Activated T-helper 1 cell treated with anti-CD3 and anti-CD28 coated beads, Interleukin-2, amount 50 U/mL, for 16 hours (primary cell): ENCODE data around the gene ADAP1.
"Not testable (repeated sequence)": the region's sequence is repeated elsewhere in the genome, so short reads cannot be mapped to it uniquely, and the experiment has no call there.

Source experiments
- DNase-seq, 2 donors: peaks; one replicate each; pipeline ENCODE4 v3.0.0-alpha.2; 2020; ENCODE audit warnings: low read depth in 1 of 2, low spot score in 1 of 2

The ADAP1 gene, protein sequence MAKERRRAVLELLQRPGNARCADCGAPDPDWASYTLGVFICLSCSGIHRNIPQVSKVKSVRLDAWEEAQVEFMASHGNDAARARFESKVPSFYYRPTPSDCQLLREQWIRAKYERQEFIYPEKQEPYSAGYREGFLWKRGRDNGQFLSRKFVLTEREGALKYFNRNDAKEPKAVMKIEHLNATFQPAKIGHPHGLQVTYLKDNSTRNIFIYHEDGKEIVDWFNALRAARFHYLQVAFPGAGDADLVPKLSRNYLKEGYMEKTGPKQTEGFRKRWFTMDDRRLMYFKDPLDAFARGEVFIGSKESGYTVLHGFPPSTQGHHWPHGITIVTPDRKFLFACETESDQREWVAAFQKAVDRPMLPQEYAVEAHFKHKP

DNA sequence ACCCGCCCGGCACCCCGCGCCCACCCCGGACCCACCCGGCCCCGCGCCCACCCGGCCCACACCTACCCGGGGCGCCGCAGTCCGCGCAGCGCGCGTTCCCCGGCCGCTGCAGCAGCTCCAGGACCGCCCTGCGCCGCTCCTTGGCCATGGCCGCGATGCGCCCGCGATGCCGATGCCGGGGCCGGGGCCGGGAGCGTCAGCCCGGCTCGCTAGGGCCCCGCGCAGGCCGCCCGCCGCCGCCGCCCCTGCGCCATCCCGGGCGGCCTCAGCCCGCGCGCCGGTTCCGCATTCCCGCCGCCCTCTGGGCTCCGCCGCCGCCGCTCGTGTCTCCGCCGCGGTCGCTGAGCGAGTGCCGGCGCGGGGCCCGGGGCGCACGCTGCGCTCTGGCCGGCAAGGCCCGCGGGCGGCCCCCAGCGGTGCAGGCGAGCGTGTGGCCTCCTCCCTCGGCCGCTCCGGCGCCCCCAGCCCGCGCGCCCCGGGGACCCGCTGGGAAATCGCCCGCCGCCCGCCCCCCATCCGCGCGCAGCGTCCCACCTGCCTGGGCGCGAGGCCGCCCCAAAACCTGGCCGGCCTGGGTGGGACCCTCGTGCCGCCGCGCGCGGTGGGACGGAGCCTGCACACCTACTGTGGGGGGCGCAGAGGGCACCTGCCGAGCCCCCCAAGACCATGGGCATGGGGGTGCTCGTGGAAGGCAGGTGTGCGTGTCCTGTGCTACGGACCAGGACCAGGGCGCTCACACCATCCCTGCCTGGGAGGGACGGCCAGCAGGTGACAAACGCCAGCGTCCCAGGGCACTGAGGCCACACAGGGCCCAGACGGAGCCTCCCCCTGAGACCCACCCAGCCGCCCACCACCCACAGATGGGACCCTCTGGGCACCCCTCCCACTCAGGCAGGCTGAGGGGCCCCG lies at the start of gene ADAP1:
Gene ADAP1, minus strand, starts transcription at position 351 of the 909 bp plus-strand sequence. Its CDS starts 203 bp downstream, at position 148.
- peak in 1 of 2 donors; percentile 48 for DNase-seq

DNA sequence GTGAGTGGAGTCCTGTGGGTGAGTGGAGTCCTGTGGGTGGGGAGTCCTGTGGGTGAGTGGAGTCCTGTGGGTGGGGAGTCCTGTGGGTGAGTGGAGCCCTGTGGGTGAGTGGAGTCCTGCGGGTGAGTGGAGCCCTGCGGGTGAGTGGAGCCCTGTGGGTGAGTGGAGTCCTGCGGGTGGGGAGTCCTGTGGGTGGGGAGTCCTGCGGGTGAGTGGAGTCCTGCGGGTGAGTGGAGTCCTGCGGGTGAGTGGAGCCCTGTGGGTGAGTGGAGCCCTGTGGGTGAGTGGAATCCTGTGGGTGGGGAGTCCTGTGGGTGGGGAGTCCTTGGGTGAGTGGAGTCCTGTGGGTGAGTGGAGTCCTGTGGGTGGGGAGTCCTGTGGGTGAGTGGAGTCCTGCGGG lies 48.0 kb upstream of the ADAP1 start:
- DNase-seq: not testable (repeated sequence)

DNA sequence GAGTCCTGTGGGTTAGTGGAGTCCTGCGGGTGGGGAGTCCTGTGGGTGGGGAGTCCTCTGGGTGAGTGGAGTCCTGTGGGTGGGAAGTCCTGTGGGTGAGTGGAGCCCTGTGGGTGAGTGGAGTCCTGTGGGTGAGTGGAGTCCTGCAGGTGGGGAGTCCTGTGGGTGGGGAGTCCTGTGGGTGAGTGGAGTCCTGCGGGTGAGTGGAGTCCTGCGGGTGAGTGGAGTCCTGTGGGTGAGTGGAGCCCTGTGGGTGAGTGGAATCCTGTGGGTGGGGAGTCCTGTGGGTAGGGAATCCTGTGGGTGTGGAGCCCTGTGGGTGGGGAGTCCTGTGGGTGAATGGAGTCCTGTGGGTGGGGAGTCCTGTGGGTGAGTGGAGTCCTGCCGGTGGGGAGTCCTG lies 47.5 kb upstream of the ADAP1 start:
- DNase-seq: not testable (repeated sequence)

DNA sequence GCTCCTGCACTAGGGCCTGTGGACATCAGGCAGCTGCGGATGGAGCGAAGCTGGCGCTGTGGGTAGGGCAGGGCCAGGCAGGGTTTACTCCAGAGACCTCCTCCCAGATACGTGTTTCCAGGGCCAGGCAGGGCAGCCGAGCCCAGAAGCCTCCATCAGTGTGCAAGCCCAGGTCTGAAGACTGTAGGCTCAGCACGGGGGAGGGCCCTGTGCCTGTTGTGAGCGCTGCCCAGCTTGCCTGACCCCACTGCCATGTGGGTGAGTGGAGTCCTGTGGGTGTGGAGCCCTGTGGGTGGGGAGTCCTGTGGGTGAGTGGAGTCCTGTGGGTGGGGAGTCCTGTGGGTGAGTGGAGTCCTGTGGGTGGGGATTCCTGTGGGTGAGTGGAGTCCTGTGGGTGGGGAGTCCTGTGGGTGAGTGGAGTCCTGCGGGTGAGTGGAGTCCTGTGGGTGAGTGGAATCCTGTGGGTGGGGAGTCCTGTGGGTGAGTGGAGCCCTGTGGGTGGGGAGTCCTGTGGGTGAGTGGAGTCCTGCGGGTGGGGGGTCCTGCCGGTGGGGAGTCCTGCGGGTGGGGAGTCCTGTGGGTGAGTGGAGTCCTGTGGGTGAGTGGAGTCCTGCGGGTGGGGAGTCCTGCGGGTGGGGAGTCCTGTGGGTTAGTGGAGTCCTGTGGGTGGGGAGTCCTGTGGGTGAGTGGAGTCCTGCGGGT lies 46.7 kb upstream of the ADAP1 start:
- not testable (repeated sequence) for DNase-seq

DNA sequence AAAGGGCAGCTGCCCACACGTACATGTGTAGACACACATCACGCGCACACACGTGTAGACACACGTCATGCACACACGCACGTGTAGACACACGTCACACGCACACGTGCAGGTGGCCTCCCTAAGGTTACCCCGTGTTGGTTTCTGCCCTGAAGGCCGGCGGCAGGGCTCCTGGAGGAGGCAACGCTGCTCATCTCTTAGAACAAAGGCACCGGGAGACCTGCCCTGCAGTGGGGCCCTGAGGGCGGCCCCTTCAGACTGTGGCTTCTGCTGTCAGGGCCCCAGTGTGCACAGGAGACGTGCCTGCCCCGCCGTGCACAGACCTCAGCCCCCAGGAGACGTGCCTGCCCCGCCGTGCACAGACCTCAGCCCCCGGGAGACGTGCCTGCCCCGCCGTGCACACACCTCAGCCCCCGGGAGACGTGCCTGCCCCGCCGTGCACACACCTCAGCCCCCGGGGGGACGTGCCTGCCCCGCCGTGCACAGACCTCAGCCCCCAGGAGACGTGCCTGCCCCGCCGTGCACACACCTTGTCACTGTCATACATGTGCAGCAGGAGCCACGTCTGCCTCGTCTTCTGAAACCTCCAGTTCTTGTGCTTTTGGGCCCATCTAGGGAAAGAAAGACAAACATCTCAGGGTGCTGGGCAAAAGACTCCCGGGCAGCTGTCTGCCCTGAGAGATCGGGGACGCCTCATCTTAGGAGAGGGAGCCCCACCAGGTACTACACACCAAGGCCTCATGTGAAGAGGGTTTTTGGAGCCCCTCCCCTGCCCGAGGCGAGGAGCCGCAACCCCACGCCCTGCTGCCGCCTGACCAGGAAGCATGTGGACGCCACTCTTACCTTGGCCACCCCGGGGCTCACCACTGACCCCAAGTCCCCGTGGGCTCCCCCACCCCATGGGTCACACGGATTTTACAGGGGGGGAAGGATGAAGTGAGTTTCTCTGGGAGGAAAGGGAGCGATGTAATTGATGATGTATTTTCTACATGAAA lies 45.8 kb upstream of the ADAP1 start:
- DNase-seq: no peak

DNA sequence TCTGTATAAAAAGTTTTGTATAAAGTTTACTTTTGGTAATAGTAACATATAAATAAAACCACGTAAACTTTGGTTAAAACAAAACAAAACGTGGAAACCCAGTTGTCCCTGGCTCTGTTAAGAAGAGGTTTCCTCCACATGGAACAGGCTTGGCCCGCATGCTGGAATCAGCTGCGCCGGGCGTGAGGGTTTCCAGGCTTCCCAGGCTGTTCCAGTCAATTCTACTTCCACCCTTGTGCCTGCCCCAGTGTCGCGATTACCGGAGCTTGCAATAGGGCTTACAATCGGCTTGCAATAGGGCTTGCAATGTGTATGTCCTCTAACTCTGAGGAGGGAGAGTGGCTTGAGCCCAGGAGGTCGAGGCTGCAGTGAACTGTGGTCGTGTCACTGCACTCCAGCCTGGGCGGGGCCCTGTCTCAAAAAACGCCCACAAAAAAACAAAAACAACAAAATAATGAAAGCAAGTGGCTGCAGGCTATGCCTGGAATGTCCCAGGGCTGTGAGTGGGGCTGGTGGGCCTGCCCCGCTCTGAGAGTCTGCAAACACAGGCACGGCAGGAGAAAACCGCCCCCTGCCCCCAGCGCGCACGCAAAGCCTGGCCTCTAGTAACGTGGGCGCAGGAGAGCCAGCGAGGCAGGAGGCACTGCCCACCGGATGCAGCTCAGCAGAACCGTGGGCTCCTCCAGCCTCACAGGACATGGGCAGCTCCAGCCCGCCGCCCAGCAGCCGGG lies 44.8 kb upstream of the ADAP1 start:
- no peak for DNase-seq

DNA sequence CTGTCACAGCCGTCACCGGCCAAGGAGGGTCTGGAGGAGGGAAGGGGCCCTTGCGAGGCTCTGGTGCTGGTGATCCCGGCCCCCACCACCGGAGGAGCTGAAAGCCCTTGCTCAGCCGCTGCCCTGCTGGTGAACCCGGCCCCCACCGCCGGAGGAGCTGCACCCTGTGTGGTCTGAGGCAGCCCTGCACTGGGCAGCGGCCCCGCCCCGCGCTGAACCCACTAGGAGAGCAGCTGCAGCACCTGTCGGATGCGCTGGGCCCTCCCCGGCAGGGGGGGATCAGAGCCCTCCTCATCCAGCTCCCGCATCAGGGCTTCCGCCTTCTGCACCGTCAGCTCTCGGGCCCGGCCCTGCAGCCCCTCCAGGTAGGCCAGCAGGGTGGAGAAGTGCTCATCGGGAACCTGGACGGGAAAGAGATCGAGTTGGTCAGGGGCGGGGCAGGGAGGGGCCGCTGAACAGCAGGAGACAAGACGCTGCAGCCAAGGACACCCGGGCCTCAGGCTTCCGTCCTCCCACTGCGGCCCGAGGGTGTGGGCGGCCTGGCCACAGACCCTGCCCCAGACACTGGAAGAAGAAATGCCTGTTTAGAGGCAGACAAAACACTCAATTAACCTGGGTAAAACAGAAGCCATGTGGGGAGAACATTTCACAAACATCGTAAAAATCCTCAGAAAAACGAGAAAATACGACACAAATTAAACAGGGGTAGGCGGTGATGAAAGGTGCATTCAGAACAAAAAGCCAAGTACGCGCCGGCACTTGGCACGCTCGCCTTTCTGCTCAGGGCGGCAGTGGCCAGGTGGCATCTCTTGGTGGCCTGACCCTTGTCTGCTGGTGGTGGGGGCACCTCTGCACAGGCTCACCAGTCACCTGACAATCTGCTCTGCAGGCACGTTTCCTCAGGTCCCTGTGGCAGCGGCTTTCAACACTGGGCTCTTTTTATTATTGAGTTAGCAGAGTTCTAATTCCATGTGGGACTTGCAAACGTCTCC lies 43.2 kb upstream of the ADAP1 start:
- DNase-seq: no peak

DNA sequence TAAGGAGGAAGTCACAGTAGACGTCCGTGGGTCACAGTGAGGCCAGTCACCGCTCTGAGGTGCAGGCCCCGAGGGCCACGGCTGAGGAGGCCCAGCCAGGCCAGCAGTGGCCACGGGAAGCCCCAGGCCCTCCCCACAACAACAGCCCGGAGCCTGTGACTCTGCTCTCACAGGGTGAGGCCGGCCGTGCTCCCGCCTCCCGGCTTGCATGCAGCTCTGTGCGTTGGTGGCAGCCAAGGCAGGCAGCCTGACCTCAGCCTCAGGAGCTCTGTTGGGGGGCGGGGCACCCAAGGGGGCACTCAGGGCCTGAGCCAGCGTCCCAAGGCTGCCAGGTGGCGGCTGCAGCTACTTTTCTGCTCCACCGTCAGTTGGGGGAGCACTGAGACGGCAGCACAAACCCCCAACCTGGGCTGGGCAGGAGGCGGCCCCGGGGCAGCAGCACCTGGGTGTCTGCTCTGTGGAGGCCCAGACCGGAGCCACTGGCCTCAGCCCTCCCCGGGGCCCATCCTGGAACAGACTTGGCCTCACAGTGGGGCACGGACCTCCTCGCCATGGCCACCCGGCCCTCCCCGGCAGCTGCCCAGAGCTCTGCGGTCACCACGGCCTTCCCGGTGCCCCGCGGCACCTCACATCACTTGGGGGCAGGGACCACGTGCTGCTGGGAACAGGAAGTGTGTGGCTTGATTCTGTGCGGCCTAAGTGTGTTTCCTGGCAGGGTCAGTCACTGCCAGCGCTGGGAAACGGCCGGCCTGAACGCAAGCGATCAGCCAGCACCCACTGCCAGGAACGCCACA lies 41.8 kb upstream of the ADAP1 start:
- no peak for DNase-seq

DNA sequence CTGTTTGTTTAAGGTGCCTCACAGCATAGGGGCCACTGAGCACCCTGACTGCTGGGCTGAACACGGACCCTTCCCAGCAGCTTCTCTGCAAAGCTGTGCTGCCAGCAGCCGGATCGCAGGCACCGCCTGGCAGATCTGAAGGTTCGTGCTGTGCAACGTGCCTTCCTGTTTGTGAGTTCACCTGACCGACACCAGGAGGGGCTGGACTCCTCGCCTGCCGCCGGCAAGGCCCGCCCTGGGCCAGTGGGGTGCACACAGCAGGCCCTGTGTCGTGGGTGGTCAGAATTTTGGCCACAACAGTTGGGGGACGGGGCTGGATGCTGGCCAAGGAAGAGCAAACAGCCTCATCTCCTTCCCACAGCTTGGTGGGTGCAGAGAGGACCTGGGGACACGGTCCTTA lies 41.1 kb upstream of the ADAP1 start:
- no peak for DNase-seq

DNA sequence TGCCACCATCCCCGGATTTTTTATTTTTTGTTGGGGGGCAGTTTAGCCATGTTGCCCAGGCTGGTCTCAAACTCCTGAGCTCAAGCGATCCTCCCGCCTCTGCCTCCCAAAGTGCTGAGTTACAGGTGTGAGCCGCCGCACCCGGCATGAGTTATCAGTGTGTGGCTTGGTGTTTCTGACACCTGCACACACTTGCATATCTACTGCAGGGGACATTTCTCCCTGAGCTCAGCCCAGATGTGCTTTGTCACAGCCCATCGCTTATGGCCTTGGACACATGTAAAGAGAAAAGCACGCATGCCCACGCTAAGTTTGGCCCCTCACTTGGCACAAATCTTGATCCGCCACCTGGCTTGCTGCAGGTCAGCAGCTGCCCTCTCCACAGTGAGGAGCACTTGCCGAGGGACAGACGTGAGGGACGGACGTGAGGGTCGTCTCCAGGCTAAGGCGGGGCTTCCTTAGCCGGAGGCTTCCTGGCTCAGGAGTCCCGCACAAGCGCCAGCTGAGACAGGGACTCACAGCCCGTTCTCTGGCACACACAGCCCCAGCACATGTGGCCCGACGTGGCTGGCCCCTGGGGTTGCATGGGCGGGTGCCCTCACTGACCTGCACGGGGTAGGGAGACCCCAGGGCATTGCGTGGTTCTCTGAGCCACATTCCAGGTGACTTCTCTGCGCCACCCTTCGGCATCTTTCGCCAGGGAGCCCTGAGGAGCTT lies 40.3 kb upstream of the ADAP1 start:
- no peak for DNase-seq

DNA sequence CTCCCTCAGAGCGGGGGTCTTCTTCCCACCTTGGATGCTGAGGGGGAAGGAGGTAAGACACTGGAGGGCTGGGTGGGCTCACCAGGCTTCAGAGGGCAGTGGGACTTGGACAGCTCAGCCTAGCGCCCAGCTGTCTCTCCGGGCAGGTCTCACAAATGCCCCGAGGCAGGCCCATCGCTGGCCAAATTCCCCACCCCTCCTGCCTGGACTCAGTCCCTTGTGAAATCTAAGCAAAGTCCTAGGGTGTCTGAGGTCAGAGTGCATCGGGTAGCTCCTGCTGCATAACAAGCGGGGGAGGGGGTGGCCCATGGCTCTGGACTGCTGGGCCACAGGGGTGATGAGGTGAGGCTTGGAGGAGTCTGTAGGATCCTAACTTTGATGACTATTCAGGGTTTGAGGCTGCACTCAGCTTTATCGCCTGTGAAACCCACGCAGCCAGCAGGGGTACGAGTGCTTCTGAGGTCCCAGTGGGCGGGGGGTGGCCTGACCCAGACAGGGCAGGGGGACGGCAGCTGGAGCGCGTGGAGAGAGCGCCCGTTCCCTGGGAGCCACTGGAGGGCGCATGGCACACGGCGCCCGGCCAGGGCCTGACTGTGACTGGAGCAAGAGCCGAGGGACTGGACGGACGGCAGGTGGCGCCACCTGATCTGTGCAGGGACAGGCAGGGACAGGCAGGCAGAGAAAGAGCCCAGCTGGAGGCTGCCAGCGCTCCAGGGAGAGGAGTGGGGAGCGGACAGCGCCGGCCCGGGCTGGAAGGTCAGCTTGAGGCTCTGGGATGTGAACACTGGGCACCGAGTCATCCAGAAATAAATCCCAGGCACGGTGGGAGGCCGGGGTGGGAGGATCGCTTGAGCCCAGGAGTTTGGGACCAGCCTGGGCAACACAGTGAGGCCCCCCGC lies 38.5 kb upstream of the ADAP1 start:
- DNase-seq: peak; percentile 88 to 89

DNA sequence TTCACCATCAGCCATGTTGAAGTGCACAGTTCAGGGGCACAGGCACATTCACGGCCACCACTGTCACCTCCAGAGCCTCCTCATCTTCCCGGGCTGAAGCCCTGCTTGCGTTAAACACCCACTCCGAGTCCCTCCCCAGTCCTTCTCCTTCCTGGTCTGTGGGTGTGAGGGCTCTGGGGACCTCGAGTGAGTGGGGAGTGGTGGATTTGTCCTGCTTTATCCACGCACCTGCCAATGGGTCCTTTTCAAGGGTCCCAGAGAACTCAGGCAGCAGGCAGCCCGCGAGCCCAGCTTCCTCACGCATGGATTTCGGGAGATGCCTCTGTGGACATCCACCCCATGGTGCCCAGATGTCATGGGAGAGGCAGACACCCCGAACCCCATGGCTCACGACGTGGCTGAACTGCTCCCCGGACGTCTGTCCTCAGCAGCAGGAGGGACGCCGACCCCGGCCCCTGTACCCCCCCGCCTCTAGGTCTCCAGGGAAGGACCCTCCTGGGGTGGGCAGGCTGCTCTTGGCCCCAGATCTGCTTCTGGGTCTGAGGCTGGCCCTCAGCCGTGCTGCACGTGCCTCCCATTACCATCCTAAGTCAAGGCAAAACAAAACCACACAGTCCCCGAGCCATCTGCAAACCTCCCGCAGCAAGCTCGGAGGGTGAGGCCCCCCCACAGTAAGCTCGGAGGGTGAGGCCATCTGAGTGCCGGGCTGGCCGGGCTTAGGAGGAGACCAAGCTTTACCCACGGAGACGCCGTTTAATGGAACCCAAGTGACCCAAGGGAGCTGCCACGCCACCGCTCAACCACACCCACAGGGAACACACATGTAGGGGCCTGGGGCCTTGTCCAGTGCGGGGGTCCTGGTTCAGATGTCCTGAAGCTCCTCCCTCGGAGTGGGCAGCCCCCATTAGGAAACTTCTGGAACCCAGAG lies 37.5 kb upstream of the ADAP1 start:
- DNase-seq: no peak

DNA sequence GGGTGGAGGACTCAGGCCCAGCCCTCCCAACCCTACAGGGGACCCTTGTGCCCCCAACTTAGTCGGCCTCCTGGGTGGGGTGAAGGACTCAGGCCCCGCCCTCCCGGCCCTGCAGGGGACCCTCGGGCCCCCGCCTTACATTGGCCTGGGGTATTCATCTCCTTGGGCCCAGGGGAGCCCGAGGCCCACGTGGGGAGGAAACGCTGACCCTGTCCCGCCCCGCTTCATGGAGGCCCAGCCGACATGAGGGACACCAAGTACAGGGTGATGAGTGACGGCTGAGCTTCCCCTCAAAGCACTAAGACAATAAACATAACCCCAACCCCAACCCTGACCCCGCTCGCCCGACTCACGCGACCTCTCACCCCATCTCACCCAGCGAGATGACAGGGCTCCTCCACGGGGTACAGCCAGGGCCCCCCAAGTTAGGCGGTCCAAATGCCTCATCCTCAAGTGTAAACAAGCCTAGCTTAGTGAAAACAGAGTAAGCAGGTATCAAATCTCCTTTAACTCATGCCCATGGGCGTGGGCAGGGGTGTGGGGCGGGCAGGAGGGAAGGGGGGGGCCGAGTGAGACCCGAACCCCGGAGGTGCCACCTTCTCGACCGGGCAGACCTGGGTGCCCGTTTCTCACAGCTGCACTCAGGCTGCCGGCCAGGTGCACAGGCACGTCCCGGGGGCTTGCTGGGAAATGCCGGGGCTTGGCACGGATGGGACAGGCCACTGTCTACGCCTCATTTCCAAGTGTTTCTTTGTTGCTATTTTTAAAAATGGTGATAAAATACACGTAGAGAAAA lies 36.7 kb upstream of the ADAP1 start:
- no peak for DNase-seq

DNA sequence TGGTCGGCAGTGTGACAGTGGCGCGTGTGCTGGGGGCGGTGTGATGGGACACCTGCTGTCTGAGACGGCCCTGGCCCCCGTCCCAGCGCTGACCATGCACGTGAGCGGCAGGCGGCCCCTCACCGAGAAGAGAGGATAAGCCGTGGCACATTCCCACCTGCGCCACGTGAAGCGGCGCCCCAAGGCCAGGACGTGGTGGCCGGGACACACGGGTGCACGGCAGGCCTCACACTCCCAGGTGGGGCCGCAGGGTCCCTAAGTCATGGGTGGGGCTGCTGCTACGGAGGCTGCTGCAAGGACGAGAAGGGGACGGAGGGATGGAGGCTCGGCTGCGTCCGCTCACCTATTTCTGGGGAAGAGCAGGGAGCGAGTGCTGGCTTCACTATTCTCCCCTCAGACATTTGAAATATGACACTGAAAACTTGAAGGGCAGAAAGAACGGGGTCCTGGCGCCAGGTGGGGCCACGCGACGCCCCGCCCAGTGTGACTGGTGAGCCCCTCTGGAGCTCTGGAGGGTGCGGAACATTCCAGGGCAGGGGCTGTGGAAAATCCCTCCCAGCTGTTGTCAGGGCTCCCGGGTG lies 36.0 kb upstream of the ADAP1 start:
- no peak for DNase-seq
